NCI-H226 (cell line): Measurements from ENCODE around the gene TSHZ2.

ENCODE experiments used
- DNase-seq: peaks from one replicate; pipeline ENCODE4 v3.0.0-alpha.2; 2015

The TSHZ2 gene

GRCh38 chr20:53175135-53175780 lies 203.1 kb downstream of the TSHZ2 start:
- DNase-seq = no peak

- no peak for DNase-seq
Observed at GRCh38 chr20:53176134-53176533, 204.0 kb downstream of the TSHZ2 start.

GRCh38 chr20:53177687-53178086 lies 205.5 kb downstream of the TSHZ2 start:
- no peak for DNase-seq

GRCh38 chr20:53179749-53180148 lies 207.6 kb downstream of the TSHZ2 start:
- DNase-seq = no peak

GRCh38 chr20:53180928-53181362 lies 208.8 kb downstream of the TSHZ2 start:
- no peak for DNase-seq

- no peak for DNase-seq
Observed at GRCh38 chr20:53181866-53182376, 209.8 kb downstream of the TSHZ2 start.

GRCh38 chr20:53183181-53183580 lies 211.0 kb downstream of the TSHZ2 start:
- no peak for DNase-seq

- no peak for DNase-seq
Observed at GRCh38 chr20:53186635-53187034, 214.5 kb downstream of the TSHZ2 start.

GRCh38 chr20:53187392-53188068 lies 215.4 kb downstream of the TSHZ2 start:
- no peak for DNase-seq

- no peak for DNase-seq
Observed at GRCh38 chr20:53190225-53190624, 218.1 kb downstream of the TSHZ2 start.

- DNase-seq = no peak
Observed at GRCh38 chr20:53191957-53192356, 219.8 kb downstream of the TSHZ2 start.

- no peak for DNase-seq
Observed at GRCh38 chr20:53194306-53195290, 222.4 kb downstream of the TSHZ2 start.

- no peak for DNase-seq
Observed at GRCh38 chr20:53195876-53196610, 223.9 kb downstream of the TSHZ2 start.

GRCh38 chr20:53201588-53201987 lies 229.4 kb downstream of the TSHZ2 start:
- no peak for DNase-seq

GRCh38 chr20:53202777-53203176 lies 230.6 kb downstream of the TSHZ2 start:
- no peak for DNase-seq

- DNase-seq = no peak
Observed at GRCh38 chr20:53205046-53205445, 232.9 kb downstream of the TSHZ2 start.

- DNase-seq = no peak
Observed at GRCh38 chr20:53208110-53208832, 236.1 kb downstream of the TSHZ2 start.

GRCh38 chr20:53210041-53210440 lies 237.9 kb downstream of the TSHZ2 start:
- DNase-seq = no peak

- DNase-seq = no peak
Observed at GRCh38 chr20:53210931-53211330, 238.8 kb downstream of the TSHZ2 start.

GRCh38 chr20:53212018-53212417 lies 239.9 kb downstream of the TSHZ2 start:
- no peak for DNase-seq

- DNase-seq = no peak
Observed at GRCh38 chr20:53214392-53214791, 242.2 kb downstream of the TSHZ2 start.

GRCh38 chr20:53215166-53215565 lies 243.0 kb downstream of the TSHZ2 start:
- no peak for DNase-seq
